NCI-H2029 treated with DMSO at 0.1 percent for 48 hours (cell line): Measurements from ENCODE around the gene BANF2.
"Not testable (repeated sequence)": the region's sequence is repeated elsewhere in the genome, so short reads cannot be mapped to it uniquely, and the experiment has no call there.

Source experiments
- DNase-seq: peaks from one replicate; lab custom pipeline; 2025; lab: John Stamatoyannopoulos, UW

Gene BANF2

GRCh38 chr20:17766226-17766625 is 66.5 kb downstream of the BANF2 start:
- DNase-seq = no peak

DNA sequence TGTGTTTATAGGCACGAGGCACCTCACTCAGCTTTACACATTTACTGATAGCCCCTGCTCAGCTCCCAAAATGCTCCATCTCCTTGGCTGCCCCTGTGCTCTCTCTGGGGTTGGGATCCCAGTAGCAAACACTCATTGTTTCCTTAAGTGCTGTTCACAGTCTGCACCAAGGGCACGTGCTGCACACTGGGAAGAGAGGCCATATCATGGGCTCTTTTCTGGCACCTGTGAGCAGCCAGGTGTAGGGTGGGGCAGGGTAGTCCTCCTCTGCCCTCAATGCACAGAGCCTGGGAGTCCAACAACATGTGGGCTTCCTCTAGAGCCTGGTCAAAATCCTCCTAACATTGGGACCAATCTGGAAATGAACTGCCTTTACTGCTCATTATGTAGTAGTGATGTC is 67.9 kb downstream of the BANF2 start:
- peak; percentile 32 for DNase-seq

DNA sequence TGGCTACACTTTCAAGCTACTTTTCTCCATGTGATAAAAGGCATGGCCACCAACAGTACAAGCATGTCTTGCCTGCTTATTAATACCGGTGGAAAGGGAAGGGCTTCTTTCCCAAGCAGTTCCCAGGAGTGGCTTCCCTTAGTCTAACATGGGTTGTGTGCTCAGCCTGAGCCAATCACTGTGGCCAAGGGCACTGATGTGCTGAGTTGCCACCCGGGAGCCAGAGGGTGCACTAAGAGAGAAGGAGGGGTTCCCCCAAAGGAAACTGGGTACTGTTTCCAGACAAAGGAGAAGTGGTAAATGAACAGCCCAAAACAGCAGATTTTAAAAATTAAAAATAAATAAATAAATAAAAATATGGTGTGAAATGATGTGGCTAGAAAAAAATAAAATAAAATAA is 68.5 kb downstream of the BANF2 start:
- no peak for DNase-seq

- not testable (repeated sequence) for DNase-seq
These were observed 70.0 kb downstream of the BANF2 start for GRCh38 chr20:17769716-17770115.

DNA sequence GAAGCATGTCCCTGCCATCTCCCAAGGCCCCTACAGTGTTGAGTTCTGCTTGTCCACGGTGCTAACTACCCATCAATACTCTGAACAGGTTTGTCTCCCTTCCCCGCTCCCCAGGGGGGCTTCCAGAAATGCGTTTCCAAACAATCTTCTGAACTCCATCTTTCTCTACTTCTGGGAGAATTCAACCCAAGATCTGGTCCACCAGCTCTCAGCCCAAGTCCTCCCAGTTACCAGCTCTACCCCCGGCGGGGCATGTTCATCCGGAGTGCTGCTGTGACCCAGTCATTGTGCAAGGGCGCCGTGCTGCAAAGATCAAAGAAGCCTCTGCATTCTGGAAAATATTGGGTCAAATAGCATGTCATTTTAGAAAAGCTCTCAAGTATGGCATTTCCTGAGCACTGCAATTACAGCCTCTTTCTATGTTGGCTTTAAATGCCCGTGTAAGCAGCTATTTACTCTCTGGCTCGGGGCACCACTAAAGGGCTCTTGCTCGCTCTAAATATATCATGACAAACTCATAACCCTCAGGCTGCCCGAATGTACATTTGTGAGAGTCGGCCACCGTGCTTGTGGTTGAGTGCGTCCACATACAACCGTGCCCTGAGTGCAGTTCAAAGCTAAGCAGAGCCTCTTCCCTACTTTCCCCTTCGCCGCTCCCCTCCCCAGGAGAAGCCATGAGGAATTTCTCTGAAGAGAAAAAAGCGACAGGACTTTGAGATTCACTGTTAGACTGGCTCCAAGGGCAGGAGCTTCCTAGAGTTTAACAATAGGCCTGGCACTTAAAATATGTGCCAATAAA is 71.6 kb downstream of the BANF2 start:
- DNase-seq = no peak

- no peak for DNase-seq
These were observed 72.2 kb downstream of the BANF2 start for GRCh38 chr20:17772005-17772343.

DNA sequence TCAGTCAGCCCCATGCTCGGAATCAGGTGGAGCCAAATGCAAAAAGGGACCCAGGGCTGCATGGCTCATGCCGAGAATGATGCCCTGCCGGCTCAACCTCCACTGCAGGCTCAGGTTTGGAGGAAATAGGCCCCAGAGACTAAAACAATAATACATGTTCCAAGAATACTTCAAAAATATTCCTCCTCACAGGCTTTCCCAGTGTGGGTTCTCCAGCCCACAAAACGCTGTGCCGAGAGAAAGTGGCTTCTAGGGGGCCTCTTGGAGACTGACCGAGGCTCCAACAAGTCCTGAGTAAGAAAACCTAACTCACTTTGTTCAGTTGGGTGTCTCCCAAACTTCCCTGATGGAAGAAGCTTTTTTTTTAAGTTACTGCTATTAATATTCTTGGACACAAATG is 73.9 kb downstream of the BANF2 start:
- no peak for DNase-seq

DNA sequence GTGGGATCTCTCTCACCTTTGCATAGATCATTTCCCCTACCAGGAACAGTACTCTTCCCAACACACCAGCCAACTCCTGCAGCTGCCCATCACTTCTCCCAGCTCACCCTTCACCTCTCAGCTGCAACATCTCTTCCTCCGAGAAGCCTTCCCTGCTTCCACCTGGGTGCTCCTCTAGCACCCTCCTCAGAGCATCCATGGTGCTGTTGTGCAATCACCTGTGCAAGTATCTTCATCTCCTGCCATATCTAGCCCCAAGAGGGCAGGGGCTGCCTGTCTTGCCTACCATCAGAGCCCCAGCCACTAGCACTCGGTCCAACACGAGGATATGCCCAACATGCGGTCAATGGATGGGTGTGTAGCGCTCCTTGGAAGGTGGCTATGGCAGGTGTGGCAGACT is 75.8 kb downstream of the BANF2 start:
- no peak for DNase-seq

- no peak for DNase-seq
These were observed 76.8 kb downstream of the BANF2 start for GRCh38 chr20:17776551-17776950.

DNA sequence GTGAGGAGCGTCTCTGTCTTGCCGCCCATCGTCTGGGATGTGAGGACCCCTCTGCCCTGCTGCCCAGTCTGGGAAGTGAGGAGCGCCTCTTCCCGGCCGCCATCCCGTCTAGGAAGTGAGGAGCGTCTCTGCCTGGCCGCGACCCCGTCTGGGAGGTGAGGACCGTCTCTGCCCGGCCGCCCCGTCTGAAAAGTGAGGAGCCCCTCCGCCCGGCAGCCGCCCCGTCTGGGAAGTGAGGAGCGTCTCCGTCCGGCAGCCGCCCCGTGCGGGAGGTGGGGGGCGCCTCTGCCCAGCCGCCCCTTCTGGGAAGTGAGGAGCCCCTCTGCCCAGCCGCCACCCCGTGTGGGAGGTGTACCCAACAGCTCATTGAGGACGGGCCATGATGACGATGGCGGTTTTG is 79.2 kb downstream of the BANF2 start:
- DNase-seq = not testable (repeated sequence)

DNA sequence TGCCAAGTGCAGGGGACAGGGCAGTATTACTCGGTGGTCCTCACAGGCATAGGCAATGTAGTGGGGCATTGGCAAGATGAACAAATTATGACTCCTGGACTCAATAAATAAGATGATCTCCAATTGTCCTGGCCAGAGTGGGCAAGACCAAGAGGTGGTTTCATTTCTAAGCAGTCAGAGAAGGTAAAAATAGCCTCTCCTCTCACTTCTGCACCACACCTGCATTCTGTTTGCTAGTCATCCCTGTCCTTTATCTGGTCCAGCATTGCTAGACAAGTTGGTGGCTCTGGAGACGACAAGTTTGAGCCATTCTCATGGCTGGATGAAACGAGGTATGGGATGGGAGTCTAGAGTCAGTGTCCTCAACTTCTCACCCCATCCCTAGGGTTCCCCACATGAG is 83.0 kb downstream of the BANF2 start:
- DNase-seq = no peak

DNA sequence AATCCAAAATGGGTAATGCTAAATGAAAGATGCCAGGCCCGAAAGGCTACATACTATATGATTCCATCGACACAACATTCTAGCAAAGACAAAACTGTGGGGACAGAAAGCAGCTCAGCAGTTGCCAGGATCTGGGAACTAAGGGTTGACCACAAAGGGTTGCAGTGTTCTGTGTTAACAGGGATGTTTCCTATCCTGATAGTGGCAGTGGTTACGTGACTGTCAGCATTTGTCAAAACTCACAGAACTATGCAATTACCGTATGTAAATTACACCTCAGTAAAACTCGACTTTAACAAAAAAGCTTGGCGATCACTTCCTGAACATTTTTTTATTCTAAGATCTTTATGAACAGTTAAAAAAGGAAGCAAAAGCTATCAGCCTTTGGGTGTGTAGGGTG is 83.9 kb downstream of the BANF2 start:
- DNase-seq = no peak

DNA sequence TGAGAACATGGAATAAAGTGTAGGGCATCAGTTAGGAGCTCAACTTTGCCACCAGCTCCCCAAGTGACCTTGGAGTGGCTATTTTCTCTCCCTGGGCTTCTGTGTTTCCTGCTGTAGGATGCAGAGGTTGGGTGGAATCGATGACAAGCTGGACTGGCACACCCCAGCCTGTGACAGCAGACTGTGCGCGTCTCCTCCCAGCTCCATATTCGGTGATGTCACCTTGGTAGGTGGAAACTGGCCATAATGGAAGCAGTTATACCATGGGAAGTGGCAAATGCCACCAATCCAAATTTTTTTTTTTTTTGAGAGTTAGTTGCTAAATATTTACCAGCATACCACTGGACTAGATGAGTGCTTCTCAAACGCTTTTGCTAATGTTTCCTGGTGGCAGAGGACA is 85.2 kb downstream of the BANF2 start:
- DNase-seq = peak; percentile 39
